ENCODE results near the gene CRTC1. TPM values are rescaled to one million over a fixed set of nuclear protein-coding genes. Genes with fewer than 3 reads are reported as not detected.
"Not testable (repeated sequence)": the region's sequence is repeated elsewhere in the genome, so short reads cannot be mapped to it uniquely, and the experiment has no call there.

CRTC1 gene
- total RNA-seq, 1 donor from 2014 or later: 19.7 TPM

- no peak for DNase-seq (ENCODE audit: low spot score)
Observed at GRCh38 chr19:18798384-18799352, 115.2 kb downstream of the CRTC1 start.

GRCh38 chr19:18799389-18799970 is 116.0 kb downstream of the CRTC1 start:
- no peak for DNase-seq (ENCODE audit: low spot score)

DNA sequence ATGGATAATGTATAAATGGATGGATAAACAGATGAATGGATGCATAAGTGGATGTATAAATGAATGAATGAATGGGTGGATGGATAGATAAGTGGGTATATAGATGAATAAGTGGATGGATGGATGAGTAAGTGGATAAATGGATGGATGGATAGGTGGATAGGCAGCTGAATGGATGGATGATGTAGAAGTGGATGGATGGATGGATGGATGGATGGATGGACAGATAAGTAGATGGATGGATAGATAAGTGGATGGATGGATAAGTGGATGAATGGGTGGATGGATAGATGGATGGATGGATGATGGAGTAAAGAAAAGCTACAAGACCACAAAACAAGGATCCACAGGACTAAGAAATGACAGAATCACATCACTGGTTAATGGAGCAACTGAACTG is 116.6 kb downstream of the CRTC1 start:
- no peak for DNase-seq (ENCODE audit: low spot score)

DNA sequence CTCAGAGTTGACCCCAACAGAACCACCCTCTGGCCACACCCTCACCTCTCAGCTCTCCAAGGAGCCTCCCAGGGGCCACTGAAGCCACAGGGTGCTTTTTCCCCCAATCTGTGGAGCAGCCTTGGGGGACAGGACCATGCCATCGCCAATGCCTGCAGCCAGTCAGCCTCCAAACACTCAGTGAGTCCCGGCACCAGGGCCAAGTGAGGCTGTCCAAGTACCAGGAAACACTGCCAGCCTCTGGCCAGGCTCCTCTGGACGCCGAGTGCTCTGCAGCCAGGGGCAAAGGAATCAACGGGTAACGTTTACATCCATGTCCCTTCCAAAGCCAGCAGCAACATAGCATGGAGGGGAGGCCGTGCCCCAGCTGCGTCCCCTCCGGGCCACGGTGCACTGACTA is 117.2 kb downstream of the CRTC1 start:
- DNase-seq (ENCODE audit: low spot score): no peak

- DNase-seq (ENCODE audit: low spot score): no peak
Observed at GRCh38 chr19:18802354-18802753, 118.9 kb downstream of the CRTC1 start.

GRCh38 chr19:18803550-18804138 is 120.2 kb downstream of the CRTC1 start:
- no peak for DNase-seq (ENCODE audit: low spot score)

GRCh38 chr19:18804139-18804601 is 120.7 kb downstream of the CRTC1 start:
- no peak for DNase-seq (ENCODE audit: low spot score)

- no peak for DNase-seq (ENCODE audit: low spot score)
Observed at GRCh38 chr19:18804643-18805042, 121.2 kb downstream of the CRTC1 start.

- no peak for DNase-seq (ENCODE audit: low spot score)
Observed at GRCh38 chr19:18807861-18808331, 124.4 kb downstream of the CRTC1 start.

DNA sequence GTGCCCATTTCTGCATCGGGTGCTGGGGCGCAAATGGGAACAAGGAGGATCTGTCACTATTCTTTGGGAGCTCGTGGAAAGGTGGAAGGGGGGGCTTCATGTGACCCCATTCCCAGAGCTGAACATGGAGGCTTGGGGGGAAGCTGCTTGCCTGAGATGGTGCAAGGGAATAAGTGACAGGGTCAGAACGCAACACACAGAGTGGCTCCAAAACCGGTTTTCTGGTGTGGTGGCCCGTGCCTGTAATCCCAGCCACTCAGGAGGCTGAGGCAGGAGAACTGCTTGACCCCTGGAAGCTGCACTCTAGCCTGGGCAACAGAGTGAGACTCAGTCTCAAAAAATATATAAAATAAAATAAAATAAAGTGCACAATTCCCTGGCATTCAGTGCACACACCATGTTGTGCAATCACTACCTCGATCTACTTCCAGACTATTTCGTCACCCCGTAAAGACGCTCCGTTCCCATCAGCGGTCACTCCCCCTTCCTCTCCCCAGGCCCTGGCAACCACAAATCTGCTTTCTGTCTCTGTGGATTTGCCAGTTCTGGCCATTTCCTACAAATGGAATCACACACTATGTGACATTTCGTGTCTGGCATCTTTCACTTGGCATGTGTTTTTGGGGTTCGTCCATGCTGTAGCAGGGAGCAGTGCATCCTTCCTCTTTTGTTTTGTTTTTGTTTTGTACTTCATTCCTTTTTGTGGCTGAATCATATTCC is 125.8 kb downstream of the CRTC1 start:
- peak; percentile 67 for DNase-seq (ENCODE audit: low spot score)

DNA sequence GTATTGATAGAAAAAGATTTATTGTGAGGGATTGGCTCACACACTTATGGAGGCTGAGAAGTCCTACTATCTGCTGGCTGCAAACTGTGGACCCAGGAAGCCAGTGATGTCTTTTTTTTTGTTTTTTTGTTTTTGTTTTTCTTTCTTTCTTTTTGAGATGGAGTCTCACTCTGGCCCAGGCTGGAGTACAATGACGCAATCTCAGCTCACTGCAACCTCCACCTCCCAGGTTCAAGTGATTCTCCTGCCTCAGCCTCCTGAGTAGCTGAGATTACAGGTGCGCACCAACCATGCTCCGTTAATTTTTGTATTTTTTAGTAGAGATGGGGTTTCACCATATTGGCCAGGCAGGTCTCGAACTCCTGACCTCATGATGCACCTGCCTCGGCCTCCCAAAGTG is 128.2 kb downstream of the CRTC1 start:
- DNase-seq (ENCODE audit: low spot score): not testable (repeated sequence)

DNA sequence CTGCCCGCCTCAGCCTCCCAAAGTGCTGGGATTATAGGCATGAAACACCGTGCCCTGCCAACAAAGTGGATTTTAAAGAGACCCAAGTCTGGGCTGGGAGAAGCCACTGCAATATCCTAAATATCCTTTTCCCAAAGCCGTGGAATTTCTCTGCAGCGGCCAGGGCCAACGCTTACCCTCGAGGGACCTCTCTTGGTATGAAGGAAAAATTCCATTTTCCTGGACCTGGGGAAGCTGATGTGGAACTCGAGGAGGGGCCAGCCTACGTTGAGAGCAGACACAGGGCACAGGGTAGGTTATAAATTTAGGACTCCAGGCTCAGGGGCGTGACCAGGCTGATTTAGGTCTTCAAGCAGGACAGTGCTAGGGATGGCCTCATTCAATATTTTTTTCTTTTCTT is 130.6 kb downstream of the CRTC1 start:
- no peak for DNase-seq (ENCODE audit: low spot score)

DNA sequence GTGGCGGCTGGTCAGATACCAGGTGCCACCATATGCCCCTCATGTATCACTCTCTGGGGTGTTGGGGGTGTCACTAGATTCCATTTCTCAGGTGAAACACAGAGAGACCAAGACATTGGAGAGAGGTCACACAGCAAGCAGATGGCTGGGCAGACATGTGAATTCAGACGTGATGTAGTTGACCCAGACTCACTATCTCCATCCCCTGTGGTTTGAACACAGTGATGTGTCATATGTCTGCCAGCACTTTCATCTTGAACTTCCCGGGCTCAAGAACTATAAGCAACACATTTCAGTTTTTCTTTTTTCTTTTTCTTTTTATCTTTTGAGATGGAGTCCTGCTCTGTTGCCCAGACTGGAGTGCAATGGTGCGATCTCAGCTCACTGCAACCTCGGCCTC is 132.2 kb downstream of the CRTC1 start:
- DNase-seq (ENCODE audit: low spot score): no peak

- DNase-seq (ENCODE audit: low spot score): not testable (repeated sequence)
Observed at GRCh38 chr19:18816645-18817044, 133.2 kb downstream of the CRTC1 start.

- no peak for DNase-seq (ENCODE audit: low spot score)
Observed at GRCh38 chr19:18817574-18817973, 134.1 kb downstream of the CRTC1 start.

DNA sequence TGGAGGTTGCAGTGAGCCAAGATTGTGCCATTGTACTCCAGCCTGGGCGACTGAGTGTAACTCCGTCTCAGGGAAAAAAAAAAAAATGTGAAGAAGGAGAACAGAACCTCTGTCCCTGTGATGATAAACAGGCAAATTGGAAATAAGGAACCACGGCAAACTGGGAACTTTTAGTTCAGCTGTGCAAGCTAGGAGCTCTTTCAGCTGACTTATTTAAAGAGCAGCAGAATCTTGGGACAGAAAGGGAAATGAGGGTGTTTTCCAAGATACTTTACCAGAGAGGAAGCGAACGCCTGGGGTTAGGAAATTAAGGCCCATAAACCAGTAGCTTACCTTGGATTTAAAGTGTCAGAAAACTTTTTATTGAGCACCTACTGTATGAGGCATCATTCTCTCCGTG is 145.3 kb downstream of the CRTC1 start:
- no peak for DNase-seq (ENCODE audit: low spot score)

- no peak for DNase-seq (ENCODE audit: low spot score)
Observed at GRCh38 chr19:18830488-18830887, 147.0 kb downstream of the CRTC1 start.

- DNase-seq (ENCODE audit: low spot score): peak; percentile 95
Observed at GRCh38 chr19:18831524-18832305, 148.2 kb downstream of the CRTC1 start, which contains the start of gene UPF1. Gene UPF1 (plus strand): TSS chr19:18831959. CDS start chr19:18832210, 251 bp downstream.
